ENCODE results near the gene ODAD4. TPM values are rescaled to one million over a fixed set of nuclear protein-coding genes. Genes with fewer than 3 reads are reported as not detected.

The ODAD4 gene
- total RNA-seq, 2 experiments from 2014 or later = 2.2 to 2.7 TPM

GRCh38 chr17:41976142-41976768 lies 45.8 kb downstream of the ODAD4 start:
- H3K27me3 Mint-ChIP-seq = no peaks in the 10 kb centered on the region
- peaks cover 85% of the 10 kb centered on the region for H3K36me3 ChIP-seq (ENCODE audit: insufficient read depth, low read length)
- H3K4me1 ChIP-seq (ENCODE audit: insufficient read depth, low read length) = no peaks in the 10 kb centered on the region
- no peak overlapping the region for H3K4me3 Mint-ChIP-seq
- CTCF ChIA-PET = interaction anchor here (1.4 kb wide), 1 partner anchor 13 kb away, joined by 5 read pairs; no protein-coding TSS in a partner anchor
- H3K9me3 ChIP-seq (ENCODE audit: control insufficient read depth in 1 of 2, insufficient read depth in 1 of 2, low read length in 2 of 2) = no peaks in the 10 kb centered on the region
- no peak overlapping the region for H3K27ac Mint-ChIP-seq
- no peaks in the 10 kb centered on the region for H3K9me3 Mint-ChIP-seq
- H3K27me3 ChIP-seq (ENCODE audit: control insufficient read depth in 1 of 2, insufficient read depth in 2 of 2, low read length in 2 of 2) = no peaks in the 10 kb centered on the region
- peaks cover 7% of the 10 kb centered on the region for H3K4me1 Mint-ChIP-seq (ENCODE audit: low read depth)
- intact Hi-C loops (cut with DNase I, micrococcal nuclease) = no loop called here
- POLR2A ChIA-PET = interaction anchor here (0.9 kb wide), 1 partner anchor 10 kb away, joined by 3 read pairs; the partner anchor contains the start of gene CNP
- peaks cover 87% of the 10 kb centered on the region for H3K36me3 Mint-ChIP-seq (ENCODE audit: low read depth)
- DNase-seq = no peak
- TF ChIP-seq, protein P1, sequence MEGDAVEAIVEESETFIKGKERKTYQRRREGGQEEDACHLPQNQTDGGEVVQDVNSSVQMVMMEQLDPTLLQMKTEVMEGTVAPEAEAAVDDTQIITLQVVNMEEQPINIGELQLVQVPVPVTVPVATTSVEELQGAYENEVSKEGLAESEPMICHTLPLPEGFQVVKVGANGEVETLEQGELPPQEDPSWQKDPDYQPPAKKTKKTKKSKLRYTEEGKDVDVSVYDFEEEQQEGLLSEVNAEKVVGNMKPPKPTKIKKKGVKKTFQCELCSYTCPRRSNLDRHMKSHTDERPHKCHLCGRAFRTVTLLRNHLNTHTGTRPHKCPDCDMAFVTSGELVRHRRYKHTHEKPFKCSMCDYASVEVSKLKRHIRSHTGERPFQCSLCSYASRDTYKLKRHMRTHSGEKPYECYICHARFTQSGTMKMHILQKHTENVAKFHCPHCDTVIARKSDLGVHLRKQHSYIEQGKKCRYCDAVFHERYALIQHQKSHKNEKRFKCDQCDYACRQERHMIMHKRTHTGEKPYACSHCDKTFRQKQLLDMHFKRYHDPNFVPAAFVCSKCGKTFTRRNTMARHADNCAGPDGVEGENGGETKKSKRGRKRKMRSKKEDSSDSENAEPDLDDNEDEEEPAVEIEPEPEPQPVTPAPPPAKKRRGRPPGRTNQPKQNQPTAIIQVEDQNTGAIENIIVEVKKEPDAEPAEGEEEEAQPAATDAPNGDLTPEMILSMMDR (IDR thresholded peaks at IDR 0.05) = no peak
- ATAC-seq (ENCODE audit: poor library complexity) = no peak
- no peak overlapping the region for H3K4me3 ChIP-seq (ENCODE audit: low read length)
- H3K27ac ChIP-seq (ENCODE audit: low read depth in 1 of 2, low read length in 2 of 2) = no peak overlapping the region

DNA sequence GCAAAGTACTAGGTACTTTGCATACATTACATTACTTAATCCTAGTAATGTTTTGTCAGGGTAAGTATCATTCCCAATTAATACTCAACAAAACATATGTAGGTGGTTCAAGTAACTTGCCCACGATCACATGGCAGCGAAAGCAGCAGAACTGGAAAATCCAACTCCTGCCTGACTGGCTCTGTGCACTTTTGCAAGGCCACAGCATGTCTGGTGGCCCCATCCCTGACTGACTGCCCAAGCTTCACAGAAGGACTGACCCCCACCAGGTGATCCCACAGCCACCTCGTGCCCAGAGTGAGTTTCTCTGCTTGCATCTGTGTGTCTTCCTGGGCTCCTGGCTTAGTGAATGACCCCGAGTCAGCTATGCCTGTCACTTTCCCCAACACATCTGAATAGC lies 47.6 kb downstream of the ODAD4 start:
- CTCF ChIA-PET = no interaction called here
- Histone ChIP-seq H3K36me3 (ENCODE audit: insufficient read depth, low read length) (peaks cover 87% of the 10 kb centered on the region), H3K27ac (ENCODE audit: low read depth in 1 of 2, low read length in 2 of 2) (no peak overlapping the region), H3K4me1 (ENCODE audit: insufficient read depth, low read length) (no peaks in the 10 kb centered on the region), H3K4me3 (ENCODE audit: low read length) (no peak overlapping the region), H3K27me3 (ENCODE audit: control insufficient read depth in 1 of 2, insufficient read depth in 2 of 2, low read length in 2 of 2) (no peaks in the 10 kb centered on the region), H3K9me3 (ENCODE audit: control insufficient read depth in 1 of 2, insufficient read depth in 1 of 2, low read length in 2 of 2) (no peaks in the 10 kb centered on the region)
- H3K4me3 Mint-ChIP-seq = no peak overlapping the region
- intact Hi-C loops (cut with DNase I, micrococcal nuclease) = no loop called here
- peaks cover 95% of the 10 kb centered on the region for H3K36me3 Mint-ChIP-seq (ENCODE audit: low read depth)
- no peaks in the 10 kb centered on the region for H3K27me3 Mint-ChIP-seq
- ATAC-seq (ENCODE audit: poor library complexity) (no peak), DNase-seq (no peak)
- TF ChIP-seq, protein P1 (IDR thresholded peaks at IDR 0.05) = no peak
- POLR2A ChIA-PET = interaction anchor here (1.0 kb wide), 1 partner anchor 40 kb away, joined by 4 read pairs; the partner anchor contains the start of gene DNAJC7
- H3K9me3 Mint-ChIP-seq = no peaks in the 10 kb centered on the region
- no peaks in the 10 kb centered on the region for H3K4me1 Mint-ChIP-seq (ENCODE audit: low read depth)
- no peak overlapping the region for H3K27ac Mint-ChIP-seq

GRCh38 chr17:41982026-41982760 lies 51.8 kb downstream of the ODAD4 start:
- POLR2A ChIA-PET = interaction anchor here (1.6 kb wide), 1 partner anchor 16 kb away, joined by 4 read pairs; the partner anchor contains the start of gene CNP
- H3K4me1 ChIP-seq (ENCODE audit: insufficient read depth, low read length) = no peaks in the 10 kb centered on the region
- no peak for DNase-seq
- H3K4me3 Mint-ChIP-seq = no peak overlapping the region
- no peaks in the 10 kb centered on the region for H3K27me3 Mint-ChIP-seq
- H3K9me3 ChIP-seq (ENCODE audit: control insufficient read depth in 1 of 2, insufficient read depth in 1 of 2, low read length in 2 of 2) = no peaks in the 10 kb centered on the region
- CTCF ChIA-PET = no interaction called here
- no peaks in the 10 kb centered on the region for H3K9me3 Mint-ChIP-seq
- intact Hi-C loops (cut with DNase I, micrococcal nuclease) = no loop called here
- H3K27me3 ChIP-seq (ENCODE audit: control insufficient read depth in 1 of 2, insufficient read depth in 2 of 2, low read length in 2 of 2) = no peaks in the 10 kb centered on the region
- peaks cover 81% of the 10 kb centered on the region for H3K36me3 ChIP-seq (ENCODE audit: insufficient read depth, low read length)
- H3K27ac ChIP-seq (ENCODE audit: low read depth in 1 of 2, low read length in 2 of 2) = no peak overlapping the region
- ATAC-seq (ENCODE audit: poor library complexity) = no peak
- peaks cover 93% of the 10 kb centered on the region for H3K36me3 Mint-ChIP-seq (ENCODE audit: low read depth)
- H3K4me1 Mint-ChIP-seq (ENCODE audit: low read depth) = no peaks in the 10 kb centered on the region
- H3K27ac Mint-ChIP-seq = no peak overlapping the region
- no peak overlapping the region for H3K4me3 ChIP-seq (ENCODE audit: low read length)
- TF ChIP-seq, protein P1 (IDR thresholded peaks at IDR 0.05) = no peak

Measured in CD4-positive, alpha-beta T cell (primary cell).